ENCODE results near the gene VPS33A. TPM values are rescaled to one million over a fixed set of nuclear protein-coding genes. Genes with fewer than 3 reads are reported as not detected.
A peak's percentile ranks its signal among the peaks of the same experiment; 100 is the strongest.
"Not testable (repeated sequence)": the region's sequence is repeated elsewhere in the genome, so short reads cannot be mapped to it uniquely, and the experiment has no call there.

The VPS33A gene
- polyA plus RNA-seq, 2 of the 4 experiments (the other 2 are of a cell fraction) = 19.9 to 32.4 TPM

DNA sequence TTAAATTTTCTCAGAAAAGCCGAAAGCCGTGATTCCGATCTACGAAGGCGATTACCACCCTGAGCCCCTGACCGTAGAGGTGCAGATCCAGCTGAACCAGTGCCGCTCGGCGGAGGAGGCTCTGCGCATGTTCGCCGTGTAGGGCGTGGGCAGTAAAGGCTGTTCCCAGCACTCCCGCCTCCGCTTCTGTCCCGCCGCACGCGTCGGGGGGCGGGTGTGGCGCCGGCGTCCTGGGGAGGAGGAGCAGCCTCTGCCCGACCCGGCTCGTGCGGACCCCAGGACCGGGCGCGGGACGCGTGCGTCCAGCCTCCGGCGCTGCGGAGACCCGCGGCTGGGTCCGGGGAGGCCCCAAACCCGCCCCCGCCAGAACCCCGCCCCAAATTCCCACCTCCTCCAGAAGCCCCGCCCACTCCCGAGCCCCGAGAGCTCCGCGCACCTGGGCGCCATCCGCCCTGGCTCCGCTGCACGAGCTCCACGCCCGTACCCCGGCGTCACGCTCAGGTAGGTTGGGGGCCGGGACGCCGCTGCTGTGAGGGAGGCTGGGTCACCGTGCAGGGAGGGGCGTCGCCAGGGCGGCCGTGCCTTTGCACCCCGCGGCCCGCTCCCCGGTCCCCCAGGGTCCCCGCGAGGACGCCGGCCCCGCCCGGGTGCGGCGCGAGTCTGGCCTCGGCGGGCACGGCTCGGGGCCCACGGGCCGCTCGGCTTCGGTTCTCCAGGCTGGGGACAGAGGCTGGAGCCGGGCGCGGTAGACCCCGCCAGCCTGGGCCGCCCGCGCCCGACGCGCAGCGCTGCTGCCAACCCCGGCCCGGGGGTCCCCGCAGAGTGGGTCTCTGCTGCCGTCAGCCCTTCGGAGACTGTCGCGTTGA is 62.8 kb downstream of the VPS33A start, which contains the start of gene B3GNT4:
TSS of gene B3GNT4 (plus strand) at position 409 of the 866 bp plus-strand sequence. CDS start 910 bp downstream, outside the sequence.
- H3K4me1 ChIP-seq = no peaks in the 10 kb centered on the region
- ChIA-PET POLR2A (interaction anchor here (0.7 to 1.3 kb wide), 2 partner anchors 8 to 71 kb away, joined by 4 to 6 read pairs; no protein-coding TSS in a partner anchor), CTCF (interaction anchor here (1.0 to 1.3 kb wide), 4 partner anchors 24 to 149 kb away, joined by 3 to 7 read pairs (median 4); no protein-coding TSS in a partner anchor)
- WGBS (ENCODE audit: missing lambda C conversion rate) = 3% methylated on average over 44 of the region's 104 CpGs
- DNase-seq (ENCODE audit: low read depth in 1 of 2, low spot score in 1 of 2) = peak; percentile 71 to 79
- no peaks in the 10 kb centered on the region for H3K9me3 ChIP-seq
- peak within 1 kb of the TSS; percentile 76 to 93 for H3K27ac ChIP-seq
- ATAC-seq = peak; percentile 67 to 85
- TF ChIP-seq BHLHE40 (IDR thresholded peaks at IDR 0.05; ENCODE audit: low read depth, low read length) (no peak), POLR2A (IDR thresholded peaks at IDR 0.05; ENCODE audit: low read length) (peak; percentile 59), EHF (CRISPR knock-in tag; IDR thresholded peaks at IDR 0.05) (no peak), FOXS1 (CRISPR knock-in tag; IDR thresholded peaks at IDR 0.05) (no peak), GATA3 (IDR thresholded peaks at IDR 0.05; ENCODE audit: borderline replicate concordance) (no peak), ESRRA (IDR thresholded peaks at IDR 0.05; ENCODE audit: borderline replicate concordance, low read length) (no peak), RAD21 (conservative IDR thresholded peaks at IDR 0.05 in 1 of 2, IDR thresholded peaks at IDR 0.05 in 1 of 2) (no peak), MAZ (IDR thresholded peaks at IDR 0.05; ENCODE audit: borderline replicate concordance, low read depth, low read length) (no peak), JUN (IDR thresholded peaks at IDR 0.05) (peak in 1 of 2 experiments; percentile 68; a peak in 1 of 5 replicates), SREBF2 (IDR thresholded peaks at IDR 0.05) (no peak), ELK1 (IDR thresholded peaks at IDR 0.05; ENCODE audit: low read depth, low read length) (no peak), EP300 (IDR thresholded peaks at IDR 0.05) (no peak), CHD2 (IDR thresholded peaks at IDR 0.05; ENCODE audit: low read length, partially characterized antibody) (no peak), FOSL2 (IDR thresholded peaks at IDR 0.05) (no peak), FOSL2 (CRISPR knock-in tag; IDR thresholded peaks at IDR 0.05) (no peak), HOXA7 (CRISPR knock-in tag; IDR thresholded peaks at IDR 0.05) (no peak), CBX8 (IDR thresholded peaks at IDR 0.05) (no peak), HOXB5 (CRISPR knock-in tag; IDR thresholded peaks at IDR 0.05) (0 out of 2 replicates have a peak, but pooled peaks have one; percentile 18), MAX (IDR thresholded peaks at IDR 0.05) (peak; percentile 86), EHMT2 (IDR thresholded peaks at IDR 0.05; ENCODE audit: low read depth) (no peak), ZFP36 (IDR thresholded peaks at IDR 0.05; ENCODE audit: borderline replicate concordance, partially characterized antibody) (no peak)
- TF ChIP-seq, protein P1, sequence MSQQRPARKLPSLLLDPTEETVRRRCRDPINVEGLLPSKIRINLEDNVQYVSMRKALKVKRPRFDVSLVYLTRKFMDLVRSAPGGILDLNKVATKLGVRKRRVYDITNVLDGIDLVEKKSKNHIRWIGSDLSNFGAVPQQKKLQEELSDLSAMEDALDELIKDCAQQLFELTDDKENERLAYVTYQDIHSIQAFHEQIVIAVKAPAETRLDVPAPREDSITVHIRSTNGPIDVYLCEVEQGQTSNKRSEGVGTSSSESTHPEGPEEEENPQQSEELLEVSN (IDR thresholded peaks at IDR 0.05; ENCODE audit: borderline replicate concordance, low read depth) = peak; percentile 95
- TF ChIP-seq, protein P2, sequence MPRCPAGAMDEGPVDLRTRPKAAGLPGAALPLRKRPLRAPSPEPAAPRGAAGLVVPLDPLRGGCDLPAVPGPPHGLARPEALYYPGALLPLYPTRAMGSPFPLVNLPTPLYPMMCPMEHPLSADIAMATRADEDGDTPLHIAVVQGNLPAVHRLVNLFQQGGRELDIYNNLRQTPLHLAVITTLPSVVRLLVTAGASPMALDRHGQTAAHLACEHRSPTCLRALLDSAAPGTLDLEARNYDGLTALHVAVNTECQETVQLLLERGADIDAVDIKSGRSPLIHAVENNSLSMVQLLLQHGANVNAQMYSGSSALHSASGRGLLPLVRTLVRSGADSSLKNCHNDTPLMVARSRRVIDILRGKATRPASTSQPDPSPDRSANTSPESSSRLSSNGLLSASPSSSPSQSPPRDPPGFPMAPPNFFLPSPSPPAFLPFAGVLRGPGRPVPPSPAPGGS (IDR thresholded peaks at IDR 0.05) = no peak
- TF ChIP-seq, protein P3, sequence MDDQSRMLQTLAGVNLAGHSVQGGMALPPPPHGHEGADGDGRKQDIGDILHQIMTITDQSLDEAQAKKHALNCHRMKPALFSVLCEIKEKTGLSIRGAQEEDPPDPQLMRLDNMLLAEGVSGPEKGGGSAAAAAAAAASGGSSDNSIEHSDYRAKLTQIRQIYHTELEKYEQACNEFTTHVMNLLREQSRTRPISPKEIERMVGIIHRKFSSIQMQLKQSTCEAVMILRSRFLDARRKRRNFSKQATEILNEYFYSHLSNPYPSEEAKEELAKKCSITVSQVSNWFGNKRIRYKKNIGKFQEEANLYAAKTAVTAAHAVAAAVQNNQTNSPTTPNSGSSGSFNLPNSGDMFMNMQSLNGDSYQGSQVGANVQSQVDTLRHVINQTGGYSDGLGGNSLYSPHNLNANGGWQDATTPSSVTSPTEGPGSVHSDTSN (IDR thresholded peaks at IDR 0.05) = no peak
- peak within 1 kb of the TSS; percentile 99 for H3K4me2 ChIP-seq
- no peak for FAIRE-seq
- H3K4me3 ChIP-seq = peak within 1 kb of the TSS; percentile 59

DNA sequence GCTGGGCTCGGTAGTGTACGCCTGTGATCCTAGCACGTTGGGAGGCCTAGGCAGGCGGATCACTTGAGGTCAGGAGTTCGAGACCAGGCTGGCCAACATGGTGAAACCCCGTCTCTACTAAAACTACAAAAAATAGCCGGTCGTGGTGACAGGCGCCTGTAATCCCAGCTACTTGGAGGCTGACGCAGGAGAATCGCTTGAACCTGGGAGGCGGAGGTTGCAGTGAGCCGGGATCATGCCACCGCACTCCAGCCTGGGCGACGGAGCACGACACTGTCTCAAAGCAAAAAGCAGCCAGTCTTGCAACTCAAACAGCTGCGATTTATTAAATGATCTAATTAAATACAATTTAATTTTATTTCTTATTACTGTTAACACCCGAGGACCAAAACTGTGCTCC is 63.5 kb downstream of the VPS33A start:
- not testable (repeated sequence) for FAIRE-seq; H3K4me1 ChIP-seq; ATAC-seq; H3K9me3 ChIP-seq; DNase-seq (ENCODE audit: low read depth in 1 of 2, low spot score in 1 of 2)
- WGBS (ENCODE audit: missing lambda C conversion rate) = 67% methylated on average over 19 of the region's 19 CpGs
- CTCF ChIA-PET = interaction anchor here (1.0 to 1.3 kb wide), 3 partner anchors 72 to 148 kb away, joined by 3 to 7 read pairs (median 4); no protein-coding TSS in a partner anchor
- Histone ChIP-seq H3K4me3 (peak overlapping the region; percentile 59), H3K4me2 (peak overlapping the region; percentile 99), H3K27ac (peak overlapping the region; percentile 76 to 93)
- POLR2A ChIA-PET = interaction anchor here (1.3 kb wide), 1 partner anchor 9 kb away, joined by 4 read pairs; no protein-coding TSS in a partner anchor

All from A549 (cell line).